GM19397 (cell line): Measurements from ENCODE around the gene CDKAL1.

Experiments
- ATAC-seq: cut with Tn5 transposase; IDR thresholded peaks from one replicate; pipeline ENCODE4 v1.9.1; 2021; ENCODE audit warnings: mild to moderate bottlenecking, moderate library complexity; ENCODE audit not compliant: unreplicated experiment

The CDKAL1 gene

DNA sequence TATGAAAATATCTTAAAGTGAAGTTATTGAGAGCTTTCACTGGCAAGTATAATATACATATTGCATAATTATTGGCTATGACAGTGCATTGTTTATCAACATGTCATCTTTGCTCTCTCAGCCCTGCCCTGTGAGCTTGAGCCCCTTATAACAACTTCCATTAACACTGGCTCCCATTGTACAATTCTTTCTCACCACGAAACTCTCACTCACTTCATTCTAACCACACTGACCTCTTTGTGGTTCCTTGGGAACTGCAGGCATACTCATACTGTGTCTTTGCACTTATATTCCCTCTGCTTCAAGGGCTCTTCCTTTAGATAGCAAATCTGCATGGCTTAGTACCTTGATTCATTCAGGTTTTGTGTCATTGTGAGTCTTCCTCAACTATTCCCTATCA is 411.8 kb downstream of the CDKAL1 start:
- peak; percentile 88 for ATAC-seq

DNA sequence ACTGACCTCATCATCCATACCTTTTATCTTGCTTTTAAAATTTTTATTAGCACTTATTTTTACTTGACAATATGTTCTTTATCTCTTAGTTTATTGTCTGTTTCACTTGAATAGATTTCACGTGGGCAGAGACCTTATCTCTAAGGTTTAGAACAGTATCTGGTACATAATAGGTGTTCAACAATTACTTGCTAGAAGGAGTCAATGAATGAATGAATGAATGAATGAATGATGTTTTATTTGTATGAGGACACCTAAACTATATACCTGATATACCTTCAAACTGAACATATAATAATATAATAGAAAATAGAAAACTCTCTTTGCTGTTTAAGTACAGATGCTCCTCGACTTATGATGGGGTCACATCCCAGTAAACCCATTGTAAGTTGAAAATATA is 412.6 kb downstream of the CDKAL1 start:
- no peak for ATAC-seq

DNA sequence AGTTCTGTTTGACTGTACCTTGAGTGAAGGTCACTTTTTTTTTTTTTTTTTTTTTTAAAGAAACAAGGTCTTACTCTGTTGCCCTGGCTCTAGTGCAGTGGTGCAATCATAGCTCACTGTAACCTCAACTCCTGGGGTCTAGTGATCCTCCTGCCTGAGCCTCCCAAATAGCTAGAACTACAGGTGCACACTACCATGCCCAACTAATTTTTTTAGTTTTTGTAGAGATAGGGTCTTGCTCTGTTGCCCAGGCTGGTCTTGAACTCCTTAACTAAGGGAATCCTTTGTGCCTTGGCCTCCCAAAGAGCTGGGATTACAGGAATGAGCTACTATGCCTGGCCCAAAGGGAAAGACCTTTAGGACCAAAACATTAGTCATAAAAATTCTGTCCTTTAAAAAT is 413.7 kb downstream of the CDKAL1 start:
- no peak for ATAC-seq

DNA sequence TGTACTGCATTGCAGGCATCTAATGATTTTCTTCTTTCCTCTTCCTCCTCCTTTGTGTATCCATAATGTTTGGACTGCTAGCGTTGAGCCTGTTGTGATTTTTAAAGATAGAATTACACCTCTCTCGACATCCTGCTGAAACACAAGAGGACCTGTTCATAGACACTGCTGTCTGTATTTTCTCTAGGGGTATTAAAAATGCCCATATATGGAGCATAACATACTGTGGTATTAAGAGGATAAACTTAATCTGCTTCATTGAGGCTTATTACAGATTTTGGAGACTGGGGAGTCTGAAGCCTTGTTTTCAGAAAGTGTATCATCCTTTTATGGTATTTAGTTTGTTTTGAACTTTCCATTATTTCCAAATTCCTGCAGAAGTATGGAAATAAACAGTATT is 414.3 kb downstream of the CDKAL1 start:
- no peak for ATAC-seq

DNA sequence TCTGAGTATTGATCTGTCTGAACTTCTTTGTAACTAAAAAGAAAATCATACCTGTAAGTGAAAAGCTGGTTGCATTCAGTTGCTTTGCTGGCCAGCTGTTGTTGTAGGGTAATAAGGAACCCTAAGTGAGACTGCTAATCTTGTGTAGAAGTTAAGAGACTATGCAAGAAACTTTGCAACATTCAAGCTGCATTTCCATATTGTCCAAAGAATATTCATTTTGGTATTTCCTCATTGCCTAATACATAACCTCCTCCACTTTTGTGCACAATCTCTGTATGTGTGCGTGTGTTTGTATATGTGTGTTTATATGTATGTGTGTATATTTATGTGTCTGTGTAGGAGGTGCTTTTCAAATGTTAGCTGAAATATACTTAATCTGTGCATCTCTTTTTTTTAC is 414.9 kb downstream of the CDKAL1 start:
- no peak for ATAC-seq

DNA sequence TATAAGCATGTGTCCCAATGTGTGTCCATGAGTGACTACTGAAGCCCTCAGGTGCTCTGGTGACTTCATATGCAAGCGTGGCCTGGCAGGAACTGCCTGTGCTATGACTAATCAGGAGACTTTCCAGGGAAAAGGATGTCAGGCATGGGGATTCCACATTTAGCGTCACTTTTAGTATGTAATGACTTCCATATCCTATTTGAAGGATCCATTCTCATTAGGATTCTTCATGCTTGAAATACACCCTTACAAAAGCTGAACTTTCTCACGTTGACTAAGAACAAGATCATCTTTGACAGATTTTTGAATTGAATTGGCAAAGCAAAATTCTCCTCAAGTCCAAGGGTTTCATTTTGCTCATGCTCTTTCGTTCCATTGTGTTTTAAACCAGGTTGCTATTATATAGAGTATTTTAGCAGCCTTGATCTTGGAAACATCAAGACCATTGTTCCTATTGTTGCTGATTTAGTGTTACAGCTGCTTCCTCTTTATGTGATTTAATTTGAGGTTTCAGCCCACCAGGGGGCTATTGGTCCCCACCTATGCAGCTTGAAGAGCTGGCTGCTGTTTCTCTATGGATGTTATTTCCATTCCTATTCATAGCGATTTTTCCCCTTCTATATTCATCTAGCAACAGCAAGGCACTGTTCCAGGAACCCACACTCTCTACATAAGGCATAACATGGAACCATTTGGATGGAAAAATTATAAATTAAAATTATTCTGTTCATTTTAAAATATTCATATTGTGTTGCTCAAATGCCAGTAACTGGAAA is 418.6 kb downstream of the CDKAL1 start:
- no peak for ATAC-seq

DNA sequence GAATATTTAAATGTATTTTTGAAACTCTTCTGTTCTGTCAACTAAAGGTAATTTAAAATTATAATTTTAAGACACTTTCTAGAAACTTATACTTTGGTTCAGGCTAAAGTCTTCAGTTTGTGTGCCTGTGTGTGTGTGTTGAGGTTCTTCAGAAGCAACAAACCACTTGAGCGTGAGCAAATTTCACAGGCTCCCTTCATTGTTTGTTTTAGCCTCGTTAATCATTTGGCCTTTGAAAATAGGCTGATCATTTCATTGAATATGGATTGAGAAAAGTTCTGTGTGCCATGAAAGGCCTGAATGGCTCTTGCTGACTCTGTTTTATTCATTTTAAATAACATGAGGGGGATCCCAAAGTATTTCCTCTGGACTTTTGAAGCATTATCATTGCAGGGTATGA is 420.1 kb downstream of the CDKAL1 start:
- ATAC-seq, result no peak

DNA sequence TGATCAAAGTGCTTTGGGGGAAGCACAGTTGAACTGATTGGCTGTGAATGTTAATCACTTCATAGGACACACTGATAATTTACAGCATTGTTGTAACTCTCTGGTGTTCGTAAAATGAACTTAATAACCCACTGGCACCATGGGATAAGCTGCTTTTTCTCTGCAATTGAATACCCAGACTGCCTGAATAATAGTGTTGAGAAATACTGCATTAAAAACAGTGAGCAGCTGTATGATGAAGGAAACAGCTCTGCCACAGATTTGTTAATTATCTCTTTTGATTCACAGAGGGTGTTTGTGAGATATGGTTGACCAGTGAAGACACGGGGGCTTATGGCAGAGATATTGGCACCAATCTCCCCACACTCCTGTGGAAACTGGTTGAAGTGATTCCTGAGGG is 420.9 kb downstream of the CDKAL1 start:
- no peak for ATAC-seq

DNA sequence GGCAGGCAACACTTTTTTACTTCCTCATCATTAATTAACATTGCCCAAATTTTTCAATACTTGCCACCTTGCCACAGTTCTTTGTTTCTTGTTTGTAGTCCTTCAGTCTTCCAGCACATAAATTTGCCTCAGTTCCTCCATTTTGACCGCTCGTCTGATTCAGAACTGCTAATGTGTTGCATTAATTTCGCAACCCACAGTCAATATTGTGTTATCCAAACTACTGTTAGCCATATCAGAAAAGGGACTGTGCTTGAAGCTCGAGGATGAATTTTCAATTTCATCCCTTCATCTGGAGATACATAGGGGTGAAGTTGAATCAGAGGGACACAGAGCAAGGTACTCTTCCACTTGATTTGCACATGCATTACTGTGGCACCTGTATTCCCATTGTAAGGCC is 421.5 kb downstream of the CDKAL1 start:
- ATAC-seq, result no peak

DNA sequence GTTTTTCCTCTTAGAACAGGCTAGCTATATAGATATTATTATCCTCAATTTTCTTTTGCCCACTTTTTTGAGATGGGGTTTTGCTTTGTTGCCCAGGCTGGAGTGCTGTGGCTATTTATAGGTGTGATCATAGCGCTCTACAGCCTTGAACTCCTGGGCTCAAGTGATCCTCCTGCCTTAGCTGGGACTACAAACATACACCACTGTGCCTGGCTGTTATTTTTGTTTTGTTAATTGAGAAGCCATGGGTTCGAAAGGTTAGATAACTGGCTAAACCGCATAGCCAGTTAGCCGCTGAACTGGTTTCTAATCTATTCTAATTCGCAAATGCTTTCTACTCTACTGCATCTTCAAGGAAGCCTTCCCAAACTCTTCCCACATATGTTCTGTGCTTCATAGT is 425.8 kb downstream of the CDKAL1 start:
- ATAC-seq, result no peak

DNA sequence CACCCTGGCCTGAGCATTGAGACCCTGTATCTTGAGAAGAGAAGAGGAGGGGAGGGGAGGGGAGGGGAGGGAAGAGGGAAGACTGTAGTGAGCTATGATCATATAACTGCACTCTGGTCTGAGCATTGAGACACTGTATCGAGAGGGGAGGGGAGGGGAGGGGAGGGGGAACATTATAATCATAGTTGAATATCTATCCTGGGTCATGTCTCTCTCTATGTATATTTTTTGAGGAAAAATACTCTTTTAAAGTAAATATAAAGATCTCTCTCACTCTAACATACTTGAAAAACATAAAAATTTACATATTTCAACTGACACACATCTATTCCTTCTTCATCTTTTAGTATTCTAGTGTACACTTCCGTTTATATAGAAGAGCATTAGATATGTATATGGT is 431.0 kb downstream of the CDKAL1 start:
- ATAC-seq, result no peak

DNA sequence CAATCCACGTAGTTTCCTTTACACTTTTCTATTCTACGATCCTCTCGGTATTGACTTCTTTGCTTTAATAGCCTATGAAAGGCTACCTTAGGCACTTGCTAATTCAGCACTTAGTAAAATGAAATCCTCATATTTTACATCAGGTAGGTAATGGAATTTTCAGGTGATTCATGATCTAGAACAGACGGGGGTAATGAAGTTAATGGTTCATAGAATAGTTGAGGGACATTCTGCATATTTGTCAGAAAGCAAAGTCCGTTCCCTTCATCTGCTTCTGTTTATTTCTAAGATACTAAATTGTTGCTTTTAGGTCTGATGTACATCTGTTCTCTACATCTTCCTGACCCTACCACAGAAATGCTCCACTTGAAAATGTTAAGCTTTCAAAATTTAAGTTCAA is 431.7 kb downstream of the CDKAL1 start:
- ATAC-seq, result no peak

DNA sequence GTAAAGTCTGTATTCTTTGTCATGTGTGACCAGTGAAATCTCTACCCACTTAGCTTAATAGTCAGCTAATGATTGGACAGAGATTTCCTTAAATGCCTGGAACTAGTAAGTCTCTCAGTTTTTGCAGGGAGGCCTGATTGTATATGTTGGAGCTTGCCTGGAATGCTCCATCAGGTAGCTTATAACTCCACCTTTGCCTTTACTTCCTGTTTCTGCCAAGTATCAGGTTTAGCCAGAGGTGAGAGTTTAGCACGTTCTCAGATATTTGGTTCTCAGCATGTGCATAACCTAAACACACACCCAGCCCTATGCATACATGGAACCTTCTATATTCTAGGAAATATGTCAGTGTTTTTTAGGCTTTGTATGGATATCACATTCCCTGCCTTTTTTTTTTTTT is 435.3 kb downstream of the CDKAL1 start:
- no peak for ATAC-seq

DNA sequence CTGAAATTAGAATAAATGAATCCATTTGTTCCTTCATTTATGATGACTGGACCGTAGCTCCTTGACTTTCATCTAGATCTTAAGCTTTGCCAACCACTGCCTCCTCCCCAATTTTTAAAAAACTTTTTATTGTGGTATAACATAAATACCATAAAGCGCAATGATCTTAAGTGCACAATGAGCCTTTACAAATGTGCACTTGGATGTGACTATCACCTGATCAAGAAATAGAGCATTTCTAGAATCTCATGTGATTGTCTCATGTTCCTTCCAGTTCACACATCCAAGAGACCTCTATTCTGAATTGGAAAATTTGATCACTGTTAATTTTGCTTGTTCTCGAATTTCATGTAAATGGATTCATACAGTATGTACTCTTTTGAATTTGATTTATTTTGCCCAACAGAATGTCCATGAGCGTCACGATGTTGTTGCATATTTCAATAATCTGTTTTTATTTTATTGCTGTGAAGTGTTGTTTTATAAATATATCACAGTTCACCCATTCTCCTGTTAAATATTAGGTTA is 442.2 kb downstream of the CDKAL1 start:
- no peak for ATAC-seq

DNA sequence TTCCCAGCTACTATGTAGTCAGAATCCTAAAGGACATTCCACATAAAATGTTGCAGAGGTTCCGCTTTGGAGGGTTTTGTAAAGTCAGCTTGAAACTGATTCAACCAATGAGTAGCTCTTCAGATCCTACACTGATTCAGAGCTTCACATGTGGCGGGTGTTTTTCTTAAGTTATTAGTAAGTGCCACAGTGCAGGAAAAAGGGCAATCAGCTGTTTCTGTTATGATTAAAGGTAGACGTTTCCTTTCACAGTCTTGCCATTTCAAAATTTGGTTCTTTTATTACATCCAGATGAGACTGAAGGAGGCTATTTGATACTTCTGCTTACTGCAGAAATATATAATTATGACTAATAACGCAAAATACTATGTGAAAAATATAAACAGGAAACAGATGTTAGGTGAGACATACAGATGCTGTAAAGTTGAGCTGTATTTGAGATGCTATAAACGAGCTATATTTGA is 443.9 kb downstream of the CDKAL1 start:
- ATAC-seq, result peak; percentile 83

DNA sequence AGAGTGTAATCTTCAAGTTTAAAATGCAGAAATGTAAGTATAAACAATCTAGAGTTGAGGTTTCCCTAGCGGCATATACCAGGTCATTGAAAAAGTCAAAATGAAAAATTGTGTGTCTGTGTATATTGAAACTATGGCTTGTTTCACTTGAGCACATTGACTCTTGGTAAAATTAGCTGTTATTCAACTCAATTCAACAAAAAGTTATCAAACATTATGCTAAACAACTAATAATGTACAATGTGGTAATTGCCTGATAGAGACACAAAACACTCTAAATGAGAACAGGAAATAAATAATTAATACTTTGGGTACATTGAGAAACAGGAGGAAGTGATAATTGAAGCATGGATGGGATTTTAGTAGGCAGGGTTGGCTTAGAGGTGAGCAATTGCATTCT is 444.8 kb downstream of the CDKAL1 start:
- ATAC-seq, result no peak

DNA sequence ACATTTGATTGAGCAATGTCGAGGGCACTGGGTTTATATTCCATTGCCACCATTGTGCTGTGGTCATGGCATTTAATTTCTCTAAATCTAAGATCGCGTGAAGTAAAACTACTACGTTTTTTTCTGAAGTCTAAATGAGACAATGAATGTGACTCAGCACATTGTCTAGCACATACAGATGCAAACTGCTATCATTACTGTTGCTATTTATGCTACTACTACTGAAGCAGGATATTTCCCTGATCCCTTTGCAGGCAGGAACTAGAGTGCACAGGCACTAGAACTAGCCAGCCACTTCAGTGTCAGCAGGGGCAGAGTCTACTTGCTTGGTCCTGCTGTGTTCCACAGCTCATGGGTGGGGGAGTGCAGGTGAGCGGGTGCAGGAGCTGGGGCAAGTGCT is 449.7 kb downstream of the CDKAL1 start:
- no peak for ATAC-seq

DNA sequence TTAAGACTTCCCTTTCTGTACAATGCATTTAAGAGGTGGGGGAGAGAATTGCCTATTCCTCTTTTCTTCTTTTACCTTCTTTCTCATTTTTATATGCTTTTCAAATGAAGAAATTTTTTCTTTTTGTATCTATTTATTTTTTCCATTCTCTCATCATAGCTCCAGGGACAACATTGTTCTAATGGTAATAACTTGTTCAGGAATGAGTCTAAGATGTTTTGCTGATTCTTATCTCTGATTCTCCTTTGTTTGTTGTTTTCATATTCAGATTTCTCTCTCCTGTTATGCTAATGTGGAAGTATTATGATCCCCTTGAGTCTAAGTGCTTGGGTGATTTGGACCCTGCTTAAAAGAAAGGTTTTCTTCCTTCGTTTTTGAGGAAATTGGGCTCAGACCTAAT is 451.6 kb downstream of the CDKAL1 start:
- ATAC-seq, result no peak

DNA sequence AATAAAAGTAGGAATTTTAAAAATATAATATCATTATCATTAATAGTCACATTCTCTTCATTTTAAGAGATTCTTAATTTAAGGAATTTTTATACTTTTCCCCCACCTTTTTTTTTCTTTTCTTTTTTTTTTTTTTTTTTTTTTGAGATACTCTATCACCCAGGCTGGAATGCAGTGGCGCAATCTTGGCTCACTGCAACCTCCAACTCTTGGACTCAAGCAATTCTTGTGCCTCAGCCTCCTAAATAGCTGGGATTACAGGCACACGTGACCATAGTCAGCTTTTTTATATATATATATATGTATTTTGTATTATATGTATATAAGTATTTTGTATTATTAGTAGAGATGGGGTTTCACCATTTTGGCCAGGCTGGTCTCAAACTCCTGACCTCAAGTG is 457.7 kb downstream of the CDKAL1 start:
- ATAC-seq, result no peak

DNA sequence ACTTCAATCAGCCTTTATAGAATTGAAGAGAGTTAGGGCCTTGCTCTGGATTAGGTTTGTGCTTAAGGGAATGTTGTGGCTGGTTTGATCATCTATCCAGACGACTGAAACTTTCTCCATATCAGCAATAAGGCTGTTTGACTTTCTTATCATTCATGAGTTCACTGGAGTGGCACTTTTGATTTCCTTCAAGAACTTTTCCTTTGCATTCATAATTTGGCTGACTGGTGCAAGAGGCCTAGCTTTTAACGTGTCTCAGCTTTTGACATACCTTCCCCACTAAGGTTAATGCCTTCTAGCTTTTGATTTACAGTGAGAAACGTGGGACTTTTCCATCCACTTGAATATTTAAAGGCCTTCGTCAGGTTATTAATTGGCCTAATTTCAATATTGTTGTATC is 461.8 kb downstream of the CDKAL1 start:
- ATAC-seq, result no peak

DNA sequence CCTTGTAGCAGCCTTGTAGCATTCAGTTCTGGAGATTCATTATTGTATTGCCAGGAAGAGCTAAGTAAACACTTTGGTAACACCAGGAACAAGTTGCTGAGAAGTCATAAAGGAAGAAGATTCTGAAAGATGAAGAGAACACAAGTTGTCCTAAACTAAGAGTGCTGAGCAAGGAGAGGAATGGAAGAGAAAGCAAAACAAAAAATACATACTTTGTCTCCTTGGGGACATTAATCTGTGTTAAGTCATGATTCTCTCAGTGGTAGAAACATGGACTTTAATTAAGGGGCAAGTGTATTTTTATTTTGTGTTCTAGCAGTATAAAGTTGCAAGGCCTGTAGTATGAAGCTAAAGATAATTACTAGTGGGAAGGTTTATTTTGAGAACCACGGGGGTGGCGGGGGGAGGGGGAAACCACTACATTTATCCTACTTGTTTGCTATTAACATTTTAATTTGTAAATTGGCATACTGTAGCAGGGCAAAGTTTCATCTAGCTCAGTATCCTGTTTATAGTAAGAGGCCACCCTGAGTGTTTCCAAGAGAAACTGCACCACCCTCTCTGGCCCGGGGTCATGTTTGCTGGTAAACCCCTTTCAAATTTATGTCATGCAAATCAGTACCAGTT is 463.0 kb downstream of the CDKAL1 start:
- no peak for ATAC-seq

DNA sequence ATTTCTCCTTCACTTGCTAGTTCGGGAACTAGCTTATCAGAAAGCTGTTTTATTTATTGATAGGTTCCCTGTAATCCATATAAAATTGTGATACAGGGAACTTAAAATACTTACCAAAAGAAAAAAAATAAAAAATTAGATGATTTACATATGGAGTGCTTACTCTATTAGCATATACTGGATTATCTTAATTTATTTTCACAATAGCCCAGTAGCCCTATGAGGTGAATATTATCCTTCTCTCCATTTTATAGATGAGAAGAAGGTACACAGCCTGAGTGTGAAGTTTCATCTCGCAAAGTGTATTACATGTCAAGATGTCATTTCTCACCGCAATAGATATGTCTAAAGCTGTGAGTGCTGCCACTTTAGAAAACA is 463.5 kb downstream of the CDKAL1 start:
- ATAC-seq, result no peak
